Epithelial cell of prostate (primary cell): ENCODE data around the gene OR14A16.

ENCODE experiments used
- DNase-seq: peaks from one replicate; pipeline ENCODE4 v3.0.0-alpha.2; 2011; ENCODE audit warnings: low read depth, low spot score
- H3K27ac ChIP-seq: fragments of 450-650 bp; 2 replicates; pipeline ENCODE4 v1.5.1; 2017; ENCODE audit warnings: mild to moderate bottlenecking

Gene OR14A16

GRCh38 chr1:247797518-247797917 lies 26.4 kb downstream of the OR14A16 start:
- H3K27ac ChIP-seq: no peak overlapping the region
- no peak for DNase-seq

DNA sequence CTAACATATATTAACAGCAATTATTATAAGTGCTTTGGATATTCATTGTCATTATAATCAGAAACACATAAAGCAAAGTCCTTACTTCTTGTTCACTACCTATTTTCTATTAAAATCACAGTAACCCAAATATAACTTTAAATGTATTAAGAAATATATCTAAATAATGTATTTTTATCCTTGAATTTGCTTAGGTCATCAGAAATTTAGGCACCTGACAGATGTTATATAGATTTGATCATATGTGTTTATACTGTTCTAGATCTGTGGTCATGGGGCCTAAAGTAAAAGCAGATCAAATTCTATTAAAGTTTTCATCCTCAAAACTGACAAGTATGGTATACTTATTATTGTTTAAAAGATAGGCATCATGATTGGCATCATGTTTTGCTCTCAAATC lies 54.3 kb downstream of the OR14A16 start:
- no peak overlapping the region for H3K27ac ChIP-seq
- no peak for DNase-seq
